GM21360 (cell line): ENCODE results near the gene MUC5AC.
"Not testable (repeated sequence)": the region's sequence is repeated elsewhere in the genome, so short reads cannot be mapped to it uniquely, and the experiment has no call there.

ENCODE experiments used
- ATAC-seq: cut with Tn5 transposase; IDR thresholded peaks from one replicate; pipeline ENCODE4 v1.9.1; 2021; ENCODE audit warnings: mild to moderate bottlenecking, moderate library complexity; ENCODE audit not compliant: unreplicated experiment

Gene MUC5AC

DNA sequence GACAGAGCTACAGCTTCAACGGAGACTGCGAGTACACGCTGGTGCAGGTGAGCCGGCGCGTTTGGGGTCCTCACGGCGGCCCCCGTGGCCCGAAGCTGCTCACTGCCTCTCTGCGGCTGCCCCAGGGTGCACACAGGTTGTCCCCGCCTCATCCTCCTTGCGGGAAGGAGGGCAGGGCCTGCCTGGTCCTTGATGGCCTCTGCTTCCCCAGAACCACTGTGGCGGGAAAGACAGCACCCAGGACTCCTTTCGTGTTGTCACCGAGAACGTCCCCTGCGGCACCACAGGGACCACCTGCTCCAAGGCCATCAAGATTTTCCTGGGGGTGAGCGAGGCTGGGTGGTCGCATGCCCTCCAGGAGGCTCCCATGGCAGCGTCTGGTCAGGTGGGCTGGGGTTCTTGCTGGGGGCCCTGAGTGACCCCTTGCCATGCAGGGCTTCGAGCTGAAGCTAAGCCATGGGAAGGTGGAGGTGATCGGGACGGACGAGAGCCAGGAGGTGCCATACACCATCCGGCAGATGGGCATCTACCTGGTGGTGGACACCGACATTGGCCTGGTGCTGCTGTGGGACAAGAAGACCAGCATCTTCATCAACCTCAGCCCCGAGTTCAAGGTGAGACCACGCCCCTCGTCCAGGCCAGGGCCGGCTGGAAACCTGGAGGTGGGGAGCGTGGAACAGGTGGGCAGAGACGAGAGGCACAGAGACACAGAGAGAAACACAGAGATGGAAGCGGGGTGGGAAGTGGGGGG is 19.4 kb downstream of the MUC5AC start:
- ATAC-seq = no peak

DNA sequence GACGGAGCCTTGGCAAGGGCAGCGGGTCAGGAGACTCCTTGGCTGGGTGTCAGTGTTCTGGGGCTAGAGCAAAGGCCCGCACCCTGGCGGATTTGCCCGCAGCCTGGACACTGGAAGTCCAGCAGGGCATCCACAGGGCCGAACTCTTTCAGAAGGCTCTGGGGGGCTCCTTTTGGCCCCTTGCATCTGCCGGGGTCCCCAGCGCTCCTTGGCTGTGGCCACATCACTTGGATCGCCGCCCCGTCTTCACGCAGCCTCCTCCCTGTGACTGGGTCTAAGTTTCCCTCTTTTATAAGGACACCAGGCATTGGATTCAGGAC is 20.0 kb downstream of the MUC5AC start:
- no peak for ATAC-seq

DNA sequence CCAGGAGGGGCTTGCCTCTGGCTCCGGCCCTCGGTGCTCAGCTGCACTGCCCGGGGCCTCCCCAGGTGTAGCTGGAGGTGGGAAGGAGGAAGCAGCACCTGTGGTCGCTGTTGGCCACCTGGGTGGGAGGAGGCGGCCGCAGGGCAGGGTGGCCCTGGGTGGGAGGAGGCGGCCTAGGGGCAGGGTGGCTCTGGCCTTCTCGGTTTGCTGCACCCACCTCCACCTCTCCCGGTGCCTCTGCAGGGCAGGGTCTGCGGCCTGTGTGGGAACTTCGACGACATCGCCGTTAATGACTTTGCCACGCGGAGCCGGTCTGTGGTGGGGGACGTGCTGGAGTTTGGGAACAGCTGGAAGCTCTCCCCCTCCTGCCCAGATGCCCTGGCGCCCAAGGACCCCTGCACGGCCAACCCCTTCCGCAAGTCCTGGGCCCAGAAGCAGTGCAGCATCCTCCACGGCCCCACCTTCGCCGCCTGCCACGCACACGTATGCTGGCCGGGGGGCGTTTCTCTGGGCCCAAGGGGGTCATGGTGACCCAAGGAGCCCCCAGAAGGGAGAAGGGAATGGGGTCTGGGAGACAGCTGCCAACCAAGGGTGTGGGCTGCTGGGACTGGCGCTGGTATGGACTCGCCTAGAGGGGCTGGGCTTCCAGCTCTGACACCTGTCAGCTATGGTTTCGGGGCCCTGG is 20.6 kb downstream of the MUC5AC start:
- ATAC-seq = no peak

DNA sequence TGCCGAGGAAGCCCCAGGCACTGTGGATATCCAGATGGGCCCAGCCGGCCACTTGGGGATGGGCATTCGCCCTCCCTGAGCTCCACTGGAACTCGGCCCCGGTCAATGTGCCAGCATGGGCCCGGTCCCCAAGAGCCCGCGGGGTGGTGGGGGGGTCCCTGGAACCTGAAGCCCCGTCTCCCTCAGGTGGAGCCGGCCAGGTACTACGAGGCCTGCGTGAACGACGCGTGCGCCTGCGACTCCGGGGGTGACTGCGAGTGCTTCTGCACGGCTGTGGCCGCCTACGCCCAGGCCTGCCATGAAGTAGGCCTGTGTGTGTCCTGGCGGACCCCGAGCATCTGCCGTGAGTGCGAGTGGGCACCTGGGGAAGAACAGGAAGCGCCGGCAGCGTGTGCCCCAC is 21.2 kb downstream of the MUC5AC start:
- no peak for ATAC-seq

DNA sequence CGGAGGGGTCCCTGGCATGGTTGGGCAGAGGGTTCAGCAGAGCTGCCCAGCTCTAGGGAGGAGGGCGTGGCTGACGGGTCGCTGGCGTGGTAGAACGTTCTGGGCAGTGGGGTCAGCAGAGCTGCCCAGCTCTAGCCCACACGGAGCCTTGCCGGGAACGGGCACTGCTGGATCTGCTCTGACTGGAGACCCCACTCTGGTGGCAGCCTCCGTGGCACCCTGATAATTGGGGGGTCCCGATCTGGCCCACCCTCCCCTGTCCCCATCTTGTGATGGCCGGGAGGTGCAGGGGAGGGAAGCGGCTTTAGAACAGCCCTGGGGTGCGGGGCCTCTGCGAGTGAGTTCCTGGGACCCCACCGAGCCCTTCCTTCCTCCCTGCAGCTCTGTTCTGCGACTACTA is 21.9 kb downstream of the MUC5AC start:
- no peak for ATAC-seq

DNA sequence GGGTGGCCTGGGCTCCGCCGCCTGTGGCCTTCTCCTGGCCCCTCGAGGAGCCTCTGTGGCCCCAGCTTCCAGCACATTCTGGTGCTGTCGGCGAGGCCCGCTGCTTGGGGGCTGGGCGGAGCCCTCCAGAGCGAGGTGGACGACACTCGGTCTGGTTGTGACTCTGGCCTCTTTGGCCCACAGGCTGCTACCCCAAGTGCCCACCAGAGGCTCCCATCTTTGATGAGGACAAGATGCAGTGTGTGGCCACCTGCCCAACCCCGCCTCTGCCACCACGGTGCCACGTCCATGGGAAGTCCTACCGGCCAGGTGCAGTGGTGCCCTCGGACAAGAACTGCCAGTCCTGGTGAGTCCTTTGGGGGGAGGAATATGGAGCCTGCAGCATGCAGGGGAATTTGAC is 22.4 kb downstream of the MUC5AC start:
- ATAC-seq = no peak

DNA sequence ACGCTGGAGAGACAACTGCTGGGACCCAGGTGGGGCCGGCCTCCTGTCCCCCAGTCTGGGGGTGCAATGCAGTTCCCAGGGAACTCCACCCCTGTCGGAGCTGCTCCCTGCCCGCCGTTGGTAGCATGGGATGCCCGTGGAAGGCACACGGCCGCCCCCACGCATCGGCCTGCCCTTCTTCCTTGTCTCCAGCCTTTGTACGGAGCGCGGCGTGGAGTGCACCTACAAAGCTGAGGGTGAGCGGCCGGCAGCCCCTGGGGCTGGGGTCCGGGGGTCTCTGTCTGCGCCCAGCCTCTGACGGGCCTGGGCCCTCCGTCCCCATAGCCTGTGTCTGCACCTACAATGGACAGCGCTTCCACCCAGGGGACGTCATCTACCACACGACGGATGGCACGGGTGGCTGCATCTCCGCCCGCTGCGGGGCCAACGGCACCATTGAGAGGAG is 23.2 kb downstream of the MUC5AC start:
- no peak for ATAC-seq

DNA sequence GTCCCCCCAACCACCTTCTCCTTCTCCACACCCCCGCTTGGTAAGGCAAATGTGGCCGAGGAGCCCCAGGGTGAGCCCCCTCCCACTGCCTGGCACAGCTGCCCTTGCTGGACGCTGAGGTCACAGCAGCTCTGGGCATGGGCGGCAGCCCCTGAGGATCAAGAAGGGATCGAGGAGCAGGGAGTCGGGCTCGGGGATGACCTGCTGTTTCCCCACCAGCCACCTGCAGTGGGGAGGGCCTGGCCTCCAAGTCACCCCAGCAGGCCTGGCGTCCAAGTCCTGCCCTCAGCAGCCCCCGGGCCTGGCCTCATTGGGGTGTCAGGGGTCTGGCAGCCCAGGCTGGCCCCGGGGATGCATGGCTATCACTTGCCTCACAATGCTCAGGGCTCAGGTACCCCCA is 23.7 kb downstream of the MUC5AC start:
- no peak for ATAC-seq

DNA sequence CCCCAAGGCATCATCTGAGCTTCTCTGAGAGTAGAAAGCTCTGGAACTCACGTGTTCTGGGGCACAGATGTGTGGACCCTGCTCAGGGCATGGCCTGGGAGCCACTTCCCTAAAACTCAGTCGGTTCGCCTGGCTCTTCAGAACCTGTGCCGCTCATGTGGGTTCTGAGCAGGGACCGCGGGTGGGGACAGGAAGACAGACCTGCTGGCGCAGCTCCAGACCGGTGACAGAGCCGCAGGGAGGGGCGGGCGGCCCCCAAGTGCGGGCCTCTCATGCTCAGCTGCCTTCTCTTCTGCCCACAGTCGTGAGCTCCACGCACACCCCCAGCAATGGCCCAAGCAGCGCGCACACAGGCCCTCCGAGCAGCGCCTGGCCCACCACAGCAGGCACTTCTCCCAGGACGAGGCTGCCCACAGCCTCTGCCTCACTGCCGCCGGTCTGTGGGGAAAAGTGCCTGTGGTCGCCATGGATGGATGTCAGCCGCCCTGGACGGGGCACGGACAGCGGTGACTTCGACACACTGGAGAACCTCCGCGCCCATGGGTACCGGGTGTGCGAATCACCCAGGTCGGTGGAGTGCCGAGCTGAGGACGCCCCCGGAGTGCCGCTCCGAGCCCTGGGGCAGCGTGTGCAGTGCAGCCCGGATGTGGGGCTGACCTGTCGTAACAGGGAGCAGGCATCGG is 24.2 kb downstream of the MUC5AC start:
- no peak for ATAC-seq

DNA sequence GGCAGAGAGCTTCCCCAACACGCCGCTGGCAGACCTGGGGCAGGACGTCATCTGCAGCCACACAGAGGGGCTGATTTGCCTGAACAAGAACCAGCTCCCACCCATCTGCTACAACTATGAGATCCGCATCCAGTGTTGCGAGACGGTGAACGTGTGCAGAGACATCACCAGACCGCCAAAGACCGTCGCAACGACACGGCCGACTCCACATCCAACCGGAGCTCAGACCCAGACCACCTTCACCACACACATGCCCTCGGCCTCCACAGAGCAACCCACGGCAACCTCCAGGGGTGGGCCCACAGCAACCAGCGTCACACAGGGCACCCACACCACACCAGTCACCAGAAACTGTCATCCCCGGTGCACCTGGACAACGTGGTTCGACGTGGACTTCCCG is 26.4 kb downstream of the MUC5AC start:
- not testable (repeated sequence) for ATAC-seq

DNA sequence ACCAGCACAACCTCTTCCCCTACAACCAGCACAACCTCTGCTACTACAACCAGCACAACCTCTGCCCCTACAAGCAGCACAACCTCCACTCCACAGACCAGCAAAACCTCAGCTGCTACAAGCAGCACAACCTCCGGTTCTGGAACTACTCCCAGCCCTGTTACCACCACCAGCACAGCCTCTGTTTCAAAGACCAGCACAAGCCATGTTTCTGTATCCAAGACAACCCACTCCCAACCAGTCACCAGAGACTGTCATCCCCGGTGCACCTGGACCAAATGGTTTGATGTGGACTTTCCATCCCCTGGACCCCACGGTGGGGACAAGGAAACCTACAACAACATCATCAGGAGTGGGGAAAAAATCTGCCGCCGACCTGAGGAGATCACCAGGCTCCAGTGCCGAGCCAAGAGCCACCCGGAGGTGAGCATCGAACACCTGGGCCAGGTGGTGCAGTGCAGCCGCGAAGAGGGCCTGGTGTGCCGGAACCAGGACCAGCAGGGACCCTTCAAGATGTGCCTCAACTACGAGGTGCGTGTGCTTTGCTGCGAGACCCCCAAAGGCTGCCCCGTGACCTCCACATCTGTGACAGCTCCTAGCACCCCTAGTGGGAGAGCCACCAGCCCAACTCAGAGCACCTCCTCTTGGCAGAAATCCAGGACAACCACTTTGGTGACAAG is 30.8 kb downstream of the MUC5AC start:
- not testable (repeated sequence) for ATAC-seq

DNA sequence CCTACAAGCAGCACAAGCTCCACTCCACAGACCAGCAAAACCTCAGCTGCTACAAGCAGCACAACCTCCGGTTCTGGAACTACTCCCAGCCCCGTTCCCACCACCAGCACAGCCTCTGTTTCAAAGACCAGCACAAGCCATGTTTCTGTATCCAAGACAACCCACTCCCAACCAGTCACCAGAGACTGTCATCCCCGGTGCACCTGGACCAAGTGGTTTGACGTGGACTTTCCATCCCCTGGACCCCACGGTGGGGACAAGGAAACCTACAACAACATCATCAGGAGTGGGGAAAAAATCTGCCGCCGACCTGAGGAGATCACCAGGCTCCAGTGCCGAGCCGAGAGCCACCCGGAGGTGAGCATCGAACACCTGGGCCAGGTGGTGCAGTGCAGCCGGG is 32.1 kb downstream of the MUC5AC start:
- ATAC-seq = not testable (repeated sequence)

DNA sequence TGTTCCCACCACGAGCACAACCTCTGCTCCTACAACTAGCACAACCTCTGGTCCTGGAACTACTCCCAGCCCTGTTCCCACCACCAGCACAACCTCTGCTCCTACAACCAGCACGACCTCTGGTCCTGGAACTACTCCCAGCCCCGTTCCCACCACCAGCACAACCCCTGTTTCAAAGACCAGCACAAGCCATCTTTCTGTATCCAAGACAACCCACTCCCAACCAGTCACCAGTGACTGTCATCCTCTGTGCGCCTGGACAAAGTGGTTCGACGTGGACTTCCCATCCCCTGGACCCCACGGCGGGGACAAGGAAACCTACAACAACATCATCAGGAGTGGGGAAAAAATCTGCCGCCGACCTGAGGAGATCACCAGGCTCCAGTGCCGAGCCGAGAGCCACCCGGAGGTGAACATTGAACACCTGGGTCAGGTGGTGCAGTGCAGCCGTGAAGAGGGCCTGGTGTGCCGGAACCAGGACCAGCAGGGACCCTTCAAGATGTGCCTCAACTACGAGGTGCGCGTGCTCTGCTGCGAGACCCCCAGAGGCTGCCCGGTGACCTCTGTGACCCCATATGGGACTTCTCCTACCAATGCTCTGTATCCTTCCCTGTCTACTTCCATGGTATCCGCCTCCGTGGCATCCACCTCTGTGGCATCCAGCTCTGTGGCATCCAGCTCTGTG is 34.2 kb downstream of the MUC5AC start:
- ATAC-seq = not testable (repeated sequence)

DNA sequence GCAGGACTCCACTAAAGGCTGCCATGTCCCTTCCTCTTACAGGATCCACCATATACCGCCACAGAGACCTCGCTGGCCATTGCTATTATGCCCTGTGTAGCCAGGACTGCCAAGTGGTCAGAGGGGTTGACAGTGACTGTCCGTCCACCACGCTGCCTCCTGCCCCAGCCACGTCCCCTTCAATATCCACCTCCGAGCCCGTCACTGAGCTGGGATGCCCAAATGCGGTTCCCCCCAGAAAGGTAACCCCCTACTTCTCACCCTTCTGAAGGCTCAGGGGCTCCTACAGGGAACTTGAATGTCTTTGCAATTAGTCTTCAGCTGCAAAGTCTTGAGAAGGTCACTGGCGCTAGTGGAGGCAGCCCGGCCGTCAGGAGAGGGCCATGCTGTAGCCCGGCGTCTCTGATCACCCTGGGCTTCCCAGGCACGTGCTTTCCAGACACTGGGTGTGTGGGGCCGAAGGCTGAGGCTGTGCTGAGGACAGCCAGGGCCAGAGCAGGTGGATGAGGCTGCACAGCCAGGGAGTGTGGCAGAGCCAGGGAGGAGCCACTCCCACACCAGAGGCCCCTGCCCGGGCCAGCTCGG is 35.1 kb downstream of the MUC5AC start:
- no peak for ATAC-seq

DNA sequence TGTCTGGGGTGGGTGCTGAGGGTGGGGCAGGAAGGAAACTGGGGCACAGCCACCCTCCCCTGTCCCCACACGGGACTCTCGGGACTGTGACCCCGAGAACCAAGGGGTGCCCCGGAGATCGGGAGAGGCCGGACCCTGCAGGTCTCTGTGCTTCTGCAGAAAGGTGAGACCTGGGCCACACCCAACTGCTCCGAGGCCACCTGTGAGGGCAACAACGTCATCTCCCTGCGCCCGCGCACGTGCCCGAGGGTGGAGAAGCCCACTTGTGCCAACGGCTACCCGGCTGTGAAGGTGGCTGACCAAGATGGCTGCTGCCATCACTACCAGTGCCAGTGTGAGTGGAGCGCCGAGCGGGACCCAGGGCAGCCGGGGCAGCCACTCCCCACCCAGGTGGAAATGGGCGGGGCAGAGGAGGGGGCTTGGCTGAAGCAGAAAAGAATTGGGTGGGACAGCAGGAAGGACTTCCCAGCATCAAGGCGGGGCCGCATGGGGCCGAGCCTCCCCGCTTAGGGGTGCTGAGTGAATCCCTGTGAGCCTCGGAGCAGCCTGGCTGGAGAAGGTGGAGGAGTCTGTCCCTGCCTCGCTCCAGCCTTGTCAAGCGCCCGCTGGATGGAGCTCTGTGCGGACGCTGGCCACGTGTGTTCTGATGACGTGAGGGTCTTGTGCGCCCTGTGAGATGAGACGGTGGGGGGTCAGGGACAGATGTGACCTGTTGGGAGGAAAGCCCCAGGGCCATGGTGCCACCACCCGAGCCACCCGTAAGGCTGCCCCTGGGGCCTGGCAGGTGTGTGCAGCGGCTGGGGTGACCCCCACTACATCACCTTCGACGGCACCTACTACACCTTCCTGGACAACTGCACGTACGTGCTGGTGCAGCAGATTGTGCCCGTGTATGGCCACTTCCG is 35.8 kb downstream of the MUC5AC start:
- ATAC-seq = no peak

DNA sequence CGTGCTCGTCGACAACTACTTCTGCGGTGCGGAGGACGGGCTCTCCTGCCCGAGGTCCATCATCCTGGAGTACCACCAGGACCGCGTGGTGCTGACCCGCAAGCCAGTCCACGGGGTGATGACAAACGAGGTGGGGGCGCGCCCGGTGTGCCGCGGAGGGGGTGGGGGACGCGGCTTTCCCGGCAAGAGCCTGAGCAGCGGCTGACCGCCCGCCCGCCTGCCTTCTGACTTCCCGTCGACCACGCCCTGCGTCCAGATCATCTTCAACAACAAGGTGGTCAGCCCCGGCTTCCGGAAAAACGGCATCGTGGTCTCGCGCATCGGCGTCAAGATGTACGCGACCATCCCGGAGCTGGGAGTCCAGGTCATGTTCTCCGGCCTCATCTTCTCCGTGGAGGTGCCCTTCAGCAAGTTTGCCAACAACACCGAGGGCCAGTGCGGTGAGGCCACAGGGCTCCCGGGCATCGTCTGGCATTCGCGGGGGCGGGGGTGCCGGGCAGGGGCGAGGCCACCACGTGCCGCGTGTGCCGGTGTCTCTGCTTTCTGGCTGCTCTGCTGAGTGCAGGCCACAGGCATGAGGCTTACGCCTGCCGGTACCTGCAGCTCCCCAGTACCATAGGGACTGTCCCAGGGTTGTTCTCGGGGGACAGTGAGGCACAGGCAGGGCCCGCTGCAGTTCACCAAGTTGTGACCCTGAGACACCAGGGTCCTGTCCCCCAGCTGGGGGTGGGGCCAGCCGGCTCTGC is 36.7 kb downstream of the MUC5AC start:
- ATAC-seq = no peak

DNA sequence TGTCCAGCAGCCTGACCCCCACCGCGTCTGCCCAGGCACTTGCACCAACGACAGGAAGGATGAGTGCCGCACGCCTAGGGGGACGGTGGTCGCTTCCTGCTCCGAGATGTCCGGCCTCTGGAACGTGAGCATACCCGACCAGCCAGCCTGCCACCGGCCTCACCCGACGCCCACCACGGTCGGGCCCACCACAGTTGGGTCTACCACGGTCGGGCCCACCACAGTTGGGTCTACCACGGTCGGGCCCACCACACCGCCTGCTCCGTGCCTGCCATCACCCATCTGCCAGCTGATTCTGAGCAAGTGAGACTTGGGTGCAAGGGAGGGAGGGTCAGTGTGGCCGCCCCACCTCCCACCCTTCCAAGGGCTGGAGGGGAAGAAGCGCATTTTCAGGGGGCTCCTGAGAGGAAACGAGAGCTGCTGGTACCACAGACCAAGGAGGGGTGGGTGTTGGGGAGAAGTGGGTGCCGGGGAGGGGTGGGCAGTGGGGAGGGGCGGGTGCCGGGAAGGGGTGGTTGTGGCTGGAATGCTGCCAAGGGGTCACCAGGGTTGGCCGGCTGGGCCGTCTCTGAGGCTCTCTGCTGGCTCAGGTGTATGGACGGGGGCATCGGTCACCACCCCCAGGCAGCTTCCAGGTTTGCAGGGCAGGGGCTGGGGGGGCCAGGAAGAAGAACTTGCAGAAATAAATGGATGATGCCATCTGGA is 37.4 kb downstream of the MUC5AC start:
- no peak for ATAC-seq
